HG02884 (cell line): Measurements from ENCODE around the gene ESPN.

Source experiments
- ATAC-seq: cut with Tn5 transposase; IDR thresholded peaks from one replicate; pipeline ENCODE4 v1.9.1; 2021; ENCODE audit warnings: mild to moderate bottlenecking, moderate library complexity; ENCODE audit not compliant: unreplicated experiment

The ESPN gene

GRCh38 chr1:6495540-6496364 is 71.2 kb downstream of the ESPN start:
- ATAC-seq: no peak

- ATAC-seq: no peak
Observed at GRCh38 chr1:6496365-6496721, 71.8 kb downstream of the ESPN start.

- ATAC-seq: no peak
Observed at GRCh38 chr1:6496890-6497214, 72.3 kb downstream of the ESPN start.

GRCh38 chr1:6497215-6497866 is 72.8 kb downstream of the ESPN start:
- ATAC-seq: no peak

GRCh38 chr1:6497867-6498575 is 73.4 kb downstream of the ESPN start:
- ATAC-seq: no peak

GRCh38 chr1:6498576-6499111 is 74.1 kb downstream of the ESPN start:
- no peak for ATAC-seq

- no peak for ATAC-seq
Observed at GRCh38 chr1:6499296-6499695, 74.7 kb downstream of the ESPN start.

- ATAC-seq: no peak
Observed at GRCh38 chr1:6500544-6501278, 76.1 kb downstream of the ESPN start.

- no peak for ATAC-seq
Observed at GRCh38 chr1:6501279-6501813, 76.8 kb downstream of the ESPN start.

GRCh38 chr1:6502000-6502891 is 77.7 kb downstream of the ESPN start:
- ATAC-seq: no peak

- ATAC-seq: no peak
Observed at GRCh38 chr1:6503884-6504602, 79.5 kb downstream of the ESPN start.

- ATAC-seq: no peak
Observed at GRCh38 chr1:6504887-6505286, 80.3 kb downstream of the ESPN start.

GRCh38 chr1:6505367-6506209 is 81.0 kb downstream of the ESPN start:
- no peak for ATAC-seq

- ATAC-seq: no peak
Observed at GRCh38 chr1:6506210-6507036, 81.8 kb downstream of the ESPN start.

- ATAC-seq: no peak
Observed at GRCh38 chr1:6507037-6507428, 82.5 kb downstream of the ESPN start.

- no peak for ATAC-seq
Observed at GRCh38 chr1:6507461-6507911, 82.9 kb downstream of the ESPN start.

- no peak for ATAC-seq
Observed at GRCh38 chr1:6508154-6508815, 83.7 kb downstream of the ESPN start.
